Activated naive CD8-positive, alpha-beta T cell (primary cell): Measurements from ENCODE around the gene RSF1.
A peak's percentile ranks its signal among the peaks of the same experiment; 100 is the strongest.
"Not testable (repeated sequence)": the region's sequence is repeated elsewhere in the genome, so short reads cannot be mapped to it uniquely, and the experiment has no call there.

Experiments used
- H3K27ac Mint-ChIP-seq: one replicate; pipeline ENCODE4 v1.8.0; 2021; ENCODE audit warnings: mixed read lengths
- H3K27me3 Mint-ChIP-seq: one replicate; pipeline ENCODE4 v1.8.0; 2021; ENCODE audit warnings: mixed read lengths
- H3K36me3 Mint-ChIP-seq: one replicate; pipeline ENCODE4 v1.8.0; 2021; ENCODE audit warnings: mixed read lengths
- H3K4me1 Mint-ChIP-seq: one replicate; pipeline ENCODE4 v1.8.0; 2021; ENCODE audit warnings: low read depth, mixed read lengths
- H3K4me3 Mint-ChIP-seq: one replicate; pipeline ENCODE4 v1.8.0; 2021; ENCODE audit warnings: mild to moderate bottlenecking, mixed read lengths
- H3K9me3 Mint-ChIP-seq: one replicate; pipeline ENCODE4 v1.8.0; 2021; ENCODE audit warnings: low read depth, mixed read lengths

The RSF1 gene

DNA sequence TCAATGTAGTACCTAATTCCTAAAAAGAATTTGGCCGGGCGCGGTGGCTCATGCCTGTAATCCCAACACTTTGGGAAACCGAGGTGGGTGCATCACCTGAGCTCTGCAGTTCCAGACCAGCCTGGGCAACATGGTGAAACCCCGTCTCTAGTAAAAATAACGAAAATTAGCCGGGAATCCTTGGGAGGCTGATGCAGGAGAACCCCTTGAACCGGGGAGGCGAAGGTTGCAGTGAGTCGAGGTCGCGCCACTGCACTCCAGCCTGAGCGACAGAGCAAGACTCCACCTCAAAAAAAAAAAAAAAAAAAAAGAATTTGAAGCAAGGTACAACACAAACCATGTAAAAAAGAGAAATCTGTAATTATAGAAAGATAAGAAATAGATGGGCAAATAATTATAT is 1.6 kb upstream of the RSF1 start:
- not testable (repeated sequence) for H3K36me3 Mint-ChIP-seq, H3K4me3 Mint-ChIP-seq, H3K27me3 Mint-ChIP-seq, H3K9me3 Mint-ChIP-seq, H3K27ac Mint-ChIP-seq
- peaks cover 27% of the 10 kb centered on the region for H3K4me1 Mint-ChIP-seq

DNA sequence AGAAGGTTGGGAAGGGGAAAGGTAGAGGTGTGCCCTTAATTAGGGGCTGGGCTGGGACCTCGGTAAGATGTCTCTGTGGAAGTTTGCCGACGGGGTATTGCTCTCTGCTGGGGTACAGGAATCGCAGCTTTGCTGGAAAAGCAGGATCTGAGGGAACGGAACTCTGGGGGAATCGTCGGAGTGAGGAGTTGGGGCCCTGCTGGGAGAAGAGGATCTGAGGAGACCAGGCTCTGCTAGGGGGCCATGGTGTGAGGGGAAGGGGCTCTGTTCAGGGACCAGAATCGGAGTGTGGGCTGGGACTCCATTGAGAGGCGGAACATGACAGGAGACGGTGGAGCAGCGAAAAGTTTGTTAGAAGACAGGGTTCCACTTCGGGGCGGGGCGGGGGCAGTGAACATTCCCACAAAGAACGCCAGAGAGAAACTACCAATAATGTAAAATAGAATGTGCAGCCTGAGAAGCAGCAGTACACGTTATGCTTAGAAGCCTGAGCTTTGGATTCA is 878 bp upstream of the RSF1 start:
- H3K27ac Mint-ChIP-seq = peak overlapping the region; percentile 92
- no peaks in the 10 kb centered on the region for H3K9me3 Mint-ChIP-seq
- no peaks in the 10 kb centered on the region for H3K27me3 Mint-ChIP-seq
- H3K4me3 Mint-ChIP-seq = peak overlapping the region; percentile 100
- H3K36me3 Mint-ChIP-seq = no peaks in the 10 kb centered on the region
- H3K4me1 Mint-ChIP-seq = peaks cover 35% of the 10 kb centered on the region

DNA sequence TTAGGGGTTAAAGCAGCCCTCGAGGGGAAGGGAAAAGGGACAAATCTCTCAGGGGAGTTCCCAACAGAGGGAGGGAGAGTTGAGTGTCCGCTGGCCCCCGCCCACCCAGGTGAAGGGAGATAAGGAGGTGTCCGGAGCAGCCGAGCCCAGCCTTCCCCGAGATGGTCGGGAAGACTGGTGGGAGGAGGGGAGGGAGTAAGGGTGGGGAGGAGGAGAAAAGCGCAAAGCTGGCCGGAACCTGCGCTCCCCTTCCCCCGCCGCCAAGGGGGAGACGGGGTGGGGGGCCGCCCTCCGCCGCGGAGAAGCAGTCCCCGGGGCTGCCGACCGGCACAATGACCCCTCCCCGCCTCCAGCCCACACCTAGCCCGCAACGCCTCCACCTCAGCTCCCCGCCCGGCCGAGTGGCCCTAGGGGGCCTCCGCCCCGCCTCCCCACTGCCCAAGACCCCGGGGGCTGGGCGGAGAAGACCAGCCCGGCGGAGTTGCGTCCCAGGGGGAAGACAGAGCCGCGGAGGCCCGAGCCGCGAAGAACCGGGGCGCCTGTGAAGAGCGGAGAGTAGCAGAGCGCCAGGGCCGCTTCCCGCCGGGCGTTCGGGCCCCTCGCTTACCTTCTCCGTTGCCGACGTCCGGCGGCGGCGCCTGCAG is 479 bp downstream of the RSF1 start:
- peaks cover 47% of the 10 kb centered on the region for H3K4me1 Mint-ChIP-seq

DNA sequence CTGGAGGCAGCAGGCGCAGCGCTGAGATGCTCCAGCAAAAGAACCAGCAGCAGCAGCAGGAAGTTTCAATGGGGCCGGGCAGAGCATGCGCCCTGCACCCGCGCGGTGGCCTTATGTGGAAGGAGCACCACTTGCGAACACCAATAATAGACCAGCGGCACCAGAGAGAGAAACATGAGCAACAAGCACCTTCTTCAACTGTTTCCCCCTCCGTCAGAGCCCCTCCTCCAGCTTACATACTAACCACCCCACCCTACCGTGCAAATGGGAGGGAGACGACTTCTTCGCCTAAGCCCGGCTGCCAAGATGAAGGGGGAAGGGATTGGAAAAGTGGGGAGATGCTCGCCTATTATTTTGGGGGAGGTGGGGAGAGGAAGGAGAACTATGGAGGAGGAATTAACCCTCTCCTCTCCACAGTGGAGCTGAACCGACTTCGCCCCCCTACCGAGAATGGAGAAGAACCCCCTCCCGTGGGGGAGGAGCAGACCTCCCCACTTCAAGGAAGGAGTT is 1.1 kb downstream of the RSF1 start:
- Mint-ChIP-seq H3K4me3 (peak overlapping the region; percentile 100), H3K9me3 (no peaks in the 10 kb centered on the region), H3K36me3 (peaks cover 8% of the 10 kb centered on the region), H3K27me3 (no peaks in the 10 kb centered on the region), H3K4me1 (peaks cover 51% of the 10 kb centered on the region), H3K27ac (peak overlapping the region; percentile 93)

More for the DNA sequence above, 479 bp downstream of the RSF1 start:
- peaks cover 5% of the 10 kb centered on the region for H3K36me3 Mint-ChIP-seq
- peak overlapping the region; percentile 100 for H3K4me3 Mint-ChIP-seq
- no peaks in the 10 kb centered on the region for H3K27me3 Mint-ChIP-seq
- H3K27ac Mint-ChIP-seq = peak overlapping the region; percentile 94
- no peaks in the 10 kb centered on the region for H3K9me3 Mint-ChIP-seq

DNA sequence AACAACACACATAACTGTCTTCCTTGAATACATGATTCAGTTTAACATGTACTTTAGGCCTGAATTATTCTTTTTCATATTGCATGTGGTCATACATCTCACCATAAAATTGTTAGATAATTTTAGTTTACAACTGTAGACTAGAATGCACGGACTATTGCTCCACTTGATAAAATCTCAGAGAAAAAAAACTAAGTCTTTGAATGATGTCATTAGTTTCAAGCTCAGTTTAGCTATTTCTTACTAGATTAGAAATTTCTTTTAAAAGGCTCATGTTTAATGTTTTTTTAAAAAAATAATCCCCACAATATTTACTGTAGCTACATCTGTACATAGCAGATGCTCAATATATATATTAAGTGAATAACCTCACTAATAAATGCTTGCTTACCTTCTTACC is 5.1 kb downstream of the RSF1 start:
- peaks cover 16% of the 10 kb centered on the region for H3K36me3 Mint-ChIP-seq
- H3K27me3 Mint-ChIP-seq = no peaks in the 10 kb centered on the region
- H3K27ac Mint-ChIP-seq = peak overlapping the region; percentile 28
- peaks cover 62% of the 10 kb centered on the region for H3K4me1 Mint-ChIP-seq
- H3K4me3 Mint-ChIP-seq = peak overlapping the region; percentile 21
- no peaks in the 10 kb centered on the region for H3K9me3 Mint-ChIP-seq

DNA sequence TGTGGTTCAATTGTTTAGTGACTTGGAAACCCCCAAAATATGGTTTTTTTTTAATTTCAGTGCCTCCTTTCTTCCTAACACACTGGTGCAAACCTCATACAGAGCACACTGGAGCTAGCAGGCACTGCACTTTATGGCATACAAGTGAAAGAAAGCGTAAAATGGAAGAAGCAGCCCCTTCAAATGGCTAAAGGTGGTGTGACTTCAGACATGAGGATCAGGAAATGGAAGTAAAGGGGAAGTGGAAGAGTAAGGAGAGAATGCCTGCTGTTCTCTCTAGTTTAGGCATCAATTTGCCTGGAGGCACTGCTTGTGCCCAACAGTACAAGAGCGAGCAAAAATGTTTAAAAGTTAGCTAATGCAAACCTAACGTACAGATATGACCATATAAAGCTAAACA is 5.7 kb downstream of the RSF1 start:
- Mint-ChIP-seq H3K4me1 (peaks cover 68% of the 10 kb centered on the region), H3K36me3 (peaks cover 20% of the 10 kb centered on the region), H3K27ac (peak overlapping the region; percentile 16), H3K4me3 (peak overlapping the region; percentile 32), H3K9me3 (no peaks in the 10 kb centered on the region), H3K27me3 (no peaks in the 10 kb centered on the region)

DNA sequence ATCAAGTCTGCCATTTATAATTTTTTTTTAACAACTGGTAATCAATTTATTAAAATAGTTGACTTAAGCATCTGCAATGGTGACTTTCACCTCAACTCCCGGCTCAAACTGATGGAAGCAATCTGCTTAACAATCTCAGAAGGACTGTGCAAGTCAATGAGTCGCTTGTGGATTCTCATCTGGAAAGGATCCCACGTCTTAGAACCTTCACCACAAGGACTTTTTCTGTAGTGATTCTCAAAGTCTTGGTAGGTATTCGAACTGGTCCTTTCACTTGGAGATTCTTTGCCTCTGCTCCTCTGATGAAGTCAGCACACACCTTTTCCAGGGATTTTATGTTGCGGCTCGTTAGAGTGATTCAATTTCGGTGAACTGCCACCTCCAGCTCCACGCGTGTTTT is 7.3 kb downstream of the RSF1 start:
- Mint-ChIP-seq H3K36me3 (peaks cover 24% of the 10 kb centered on the region), H3K4me1 (peaks cover 67% of the 10 kb centered on the region), H3K9me3 (no peaks in the 10 kb centered on the region), H3K4me3 (no peak overlapping the region), H3K27me3 (no peaks in the 10 kb centered on the region), H3K27ac (no peak overlapping the region)

DNA sequence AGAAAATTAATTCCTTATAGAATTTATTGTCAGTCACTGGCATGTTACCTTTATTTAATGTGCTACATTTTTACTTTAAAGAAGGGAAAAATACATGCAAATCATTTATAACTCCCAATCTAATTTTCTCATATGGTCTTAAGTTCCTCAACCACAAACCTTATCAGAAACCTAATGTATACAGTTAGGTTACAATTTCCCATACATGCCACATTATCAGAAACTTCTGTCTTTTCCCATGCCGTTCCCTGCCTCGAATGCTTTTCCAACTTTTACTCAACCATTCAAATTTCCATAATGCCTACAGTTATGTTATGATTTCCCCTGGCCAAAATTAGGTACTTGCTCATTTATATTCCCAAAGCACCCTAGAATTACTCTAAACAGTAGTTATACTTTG is 13.5 kb downstream of the RSF1 start:
- H3K27ac Mint-ChIP-seq = peak overlapping the region; percentile 18
- H3K27me3 Mint-ChIP-seq = no peaks in the 10 kb centered on the region
- H3K9me3 Mint-ChIP-seq = no peaks in the 10 kb centered on the region
- peaks cover 56% of the 10 kb centered on the region for H3K4me1 Mint-ChIP-seq
- H3K4me3 Mint-ChIP-seq = no peak overlapping the region
- H3K36me3 Mint-ChIP-seq = peaks cover 20% of the 10 kb centered on the region

DNA sequence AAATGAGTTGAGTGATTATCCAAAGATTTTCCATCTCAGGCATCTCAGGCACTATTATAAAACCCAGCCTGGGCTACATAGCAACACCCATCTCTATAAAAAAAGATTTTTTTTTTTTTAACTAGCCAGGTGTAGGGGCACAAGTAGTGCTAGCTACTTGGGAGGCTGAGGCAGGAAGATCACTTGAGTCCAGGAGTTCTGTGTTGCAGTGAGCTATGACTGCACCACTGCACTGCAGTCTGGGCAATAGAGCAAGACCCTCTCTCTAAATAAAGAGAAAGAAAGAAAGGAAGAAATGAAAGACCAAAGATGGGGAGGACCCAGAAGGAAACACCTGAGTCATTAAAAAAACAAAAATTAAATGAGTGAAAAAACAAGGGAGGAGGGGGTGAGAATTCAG is 14.1 kb downstream of the RSF1 start:
- no peak overlapping the region for H3K4me3 Mint-ChIP-seq
- peaks cover 57% of the 10 kb centered on the region for H3K4me1 Mint-ChIP-seq
- peaks cover 18% of the 10 kb centered on the region for H3K36me3 Mint-ChIP-seq
- H3K9me3 Mint-ChIP-seq = no peaks in the 10 kb centered on the region
- no peaks in the 10 kb centered on the region for H3K27me3 Mint-ChIP-seq
- peak overlapping the region; percentile 64 for H3K27ac Mint-ChIP-seq

DNA sequence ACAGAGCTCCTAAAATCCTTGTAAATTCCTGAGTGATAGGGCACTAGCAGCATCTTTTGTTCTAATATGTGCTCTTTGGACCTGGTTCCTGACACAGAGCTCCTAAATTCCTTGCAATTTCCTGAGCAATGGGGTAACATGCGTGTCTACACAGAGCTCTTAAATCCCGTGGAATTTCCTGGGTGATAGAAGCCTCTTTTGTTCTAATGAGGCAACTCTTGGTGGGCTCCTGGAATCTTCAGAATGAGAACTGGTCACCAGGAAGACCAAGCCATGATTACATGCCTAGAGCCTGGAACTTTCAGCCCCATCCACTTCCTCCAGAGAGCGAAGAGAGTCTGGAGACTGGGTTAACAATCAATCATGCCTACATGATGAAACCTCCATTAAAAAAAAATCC is 19.0 kb downstream of the RSF1 start:
- Mint-ChIP-seq H3K4me3 (no peak overlapping the region), H3K9me3 (no peaks in the 10 kb centered on the region)

DNA sequence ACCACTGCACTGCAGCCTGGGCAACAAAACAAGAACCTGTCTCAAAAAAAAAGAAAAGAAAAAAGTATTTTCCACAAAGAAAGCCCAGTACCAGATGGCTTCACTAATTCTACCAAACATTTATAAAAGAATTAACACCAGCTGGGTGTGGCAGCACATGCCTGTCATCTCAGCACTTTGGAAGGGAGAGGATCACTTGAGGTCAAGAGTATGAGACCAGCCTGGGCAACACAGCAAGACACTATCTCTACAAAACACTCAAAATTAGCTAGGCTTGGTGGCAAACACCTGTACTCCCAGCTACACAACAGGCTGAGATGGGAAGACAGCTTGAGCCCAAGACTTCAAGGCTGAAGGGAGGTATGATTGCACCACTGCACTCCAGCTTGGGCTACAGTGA is 20.1 kb downstream of the RSF1 start:
- no peak overlapping the region for H3K4me3 Mint-ChIP-seq
- H3K9me3 Mint-ChIP-seq = no peaks in the 10 kb centered on the region
- peaks cover 68% of the 10 kb centered on the region for H3K4me1 Mint-ChIP-seq
- H3K27me3 Mint-ChIP-seq = no peaks in the 10 kb centered on the region
- H3K27ac Mint-ChIP-seq = peak overlapping the region; percentile 64
- peaks cover 10% of the 10 kb centered on the region for H3K36me3 Mint-ChIP-seq

More for the DNA sequence above, 19.0 kb downstream of the RSF1 start:
- peaks cover 64% of the 10 kb centered on the region for H3K4me1 Mint-ChIP-seq
- H3K27ac Mint-ChIP-seq = peak overlapping the region; percentile 73
- H3K27me3 Mint-ChIP-seq = no peaks in the 10 kb centered on the region
- peaks cover 10% of the 10 kb centered on the region for H3K36me3 Mint-ChIP-seq

DNA sequence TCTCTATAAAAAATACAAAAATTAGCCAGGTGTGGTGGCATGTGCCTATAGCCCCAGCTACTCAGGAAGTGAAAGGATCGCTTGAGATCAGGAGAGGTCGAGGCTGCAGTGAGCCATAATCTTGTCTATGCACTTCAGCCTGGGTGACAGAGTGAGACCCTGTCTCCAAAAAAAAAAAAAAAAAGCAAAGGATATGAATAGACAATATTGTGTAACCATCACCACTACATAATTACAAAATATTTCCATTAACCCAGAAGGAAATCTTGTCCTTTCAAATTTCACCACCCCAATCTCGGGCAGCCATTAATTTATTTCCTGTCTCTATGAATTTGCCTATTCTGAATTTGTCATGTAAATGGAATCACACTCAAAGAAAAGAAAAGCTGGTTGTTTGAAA is 21.2 kb downstream of the RSF1 start:
- H3K4me1 Mint-ChIP-seq = peaks cover 73% of the 10 kb centered on the region
- peaks cover 10% of the 10 kb centered on the region for H3K36me3 Mint-ChIP-seq
- H3K9me3 Mint-ChIP-seq = no peaks in the 10 kb centered on the region
- no peaks in the 10 kb centered on the region for H3K27me3 Mint-ChIP-seq
- H3K27ac Mint-ChIP-seq = peak overlapping the region; percentile 54
- peak overlapping the region; percentile 44 for H3K4me3 Mint-ChIP-seq

DNA sequence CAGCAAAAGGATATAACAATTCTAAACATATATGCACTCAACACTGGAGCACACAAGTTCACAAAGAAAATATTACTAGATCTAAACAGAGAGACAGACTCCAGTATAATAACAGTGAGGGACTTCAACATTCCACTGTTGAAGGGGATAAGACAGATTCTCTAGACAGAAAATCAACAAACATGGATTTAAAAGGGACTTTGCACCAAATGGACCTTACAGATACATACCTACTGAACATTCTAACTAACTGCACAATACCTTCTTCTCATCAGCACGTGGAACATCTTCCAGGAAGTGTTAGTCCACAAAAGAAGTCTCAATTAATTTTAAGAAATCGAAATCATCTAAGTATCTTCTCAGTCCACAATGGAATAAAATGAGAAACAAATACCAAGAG is 26.6 kb downstream of the RSF1 start:
- Mint-ChIP-seq H3K27ac (no peak overlapping the region), H3K27me3 (no peaks in the 10 kb centered on the region), H3K36me3 (peaks cover 24% of the 10 kb centered on the region), H3K9me3 (no peaks in the 10 kb centered on the region), H3K4me3 (no peak overlapping the region), H3K4me1 (peaks cover 84% of the 10 kb centered on the region)

DNA sequence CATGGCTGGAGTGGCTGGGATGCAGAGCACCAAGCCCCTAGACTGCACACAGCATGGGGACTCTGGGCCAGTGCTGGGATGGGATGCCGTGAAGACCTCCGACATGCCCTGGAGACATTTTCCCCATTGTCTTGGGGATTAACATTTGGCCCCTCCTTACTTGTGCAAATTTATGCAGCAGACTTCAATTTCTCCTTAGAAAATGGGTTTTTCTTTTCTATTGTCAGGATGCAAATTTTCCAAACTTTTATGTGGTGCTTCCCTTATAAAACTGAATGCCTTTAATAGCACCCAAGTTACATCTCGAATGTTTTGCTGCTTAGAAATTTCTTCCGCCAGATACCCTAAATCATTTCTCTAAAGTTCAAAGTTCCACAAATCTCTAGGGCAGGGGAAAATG is 29.2 kb downstream of the RSF1 start:
- H3K36me3 Mint-ChIP-seq = peaks cover 18% of the 10 kb centered on the region
- H3K4me1 Mint-ChIP-seq = peaks cover 83% of the 10 kb centered on the region
- H3K4me3 Mint-ChIP-seq = no peak overlapping the region
- no peaks in the 10 kb centered on the region for H3K27me3 Mint-ChIP-seq
- no peaks in the 10 kb centered on the region for H3K9me3 Mint-ChIP-seq
- no peak overlapping the region for H3K27ac Mint-ChIP-seq

DNA sequence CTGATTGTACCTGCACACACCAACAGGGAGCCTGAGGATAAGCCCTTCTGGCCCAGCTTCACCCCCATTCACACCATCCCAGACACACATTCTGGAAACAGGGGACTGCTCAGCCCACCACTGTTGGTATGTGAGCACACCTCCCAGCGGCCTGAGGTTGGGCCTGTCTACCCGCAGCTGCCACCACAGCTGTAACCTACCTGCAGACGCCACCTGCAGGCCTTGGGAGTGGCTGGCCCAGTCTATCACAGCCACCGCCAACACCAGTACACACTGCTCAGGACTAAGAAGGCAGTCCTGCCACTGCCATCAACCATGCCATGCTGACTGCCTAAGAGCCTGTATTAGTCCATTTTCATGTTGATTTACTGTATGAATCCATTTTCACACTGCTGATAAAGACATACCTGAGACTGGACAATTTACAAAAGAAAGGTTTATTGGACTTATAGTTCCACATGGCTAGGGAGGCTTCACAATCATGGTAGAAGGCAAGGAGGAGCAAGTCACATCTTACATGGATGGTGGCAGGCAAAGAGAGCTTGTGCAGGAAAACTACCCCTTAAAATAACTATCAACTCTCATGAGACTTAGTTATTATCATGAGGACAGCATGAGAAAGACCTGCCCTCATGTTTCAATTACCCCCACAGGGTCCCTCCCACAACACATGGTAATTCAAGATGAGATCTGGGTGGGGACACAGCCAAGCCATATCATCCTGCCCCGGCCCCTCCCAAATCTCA is 30.6 kb downstream of the RSF1 start:
- Mint-ChIP-seq H3K9me3 (no peaks in the 10 kb centered on the region), H3K36me3 (peaks cover 18% of the 10 kb centered on the region), H3K27me3 (no peaks in the 10 kb centered on the region), H3K4me1 (peaks cover 75% of the 10 kb centered on the region), H3K4me3 (no peak overlapping the region), H3K27ac (no peak overlapping the region)
